ENCODE results near the gene MFSD1.
"Not testable (repeated sequence)": the region's sequence is repeated elsewhere in the genome, so short reads cannot be mapped to it uniquely, and the experiment has no call there.

The MFSD1 gene

GRCh38 chr3:158776531-158776930 lies 25.3 kb upstream of the MFSD1 start:
- DNase-seq, result no peak

- DNase-seq, result no peak
Observed at GRCh38 chr3:158777161-158777873, 24.5 kb upstream of the MFSD1 start.

GRCh38 chr3:158780766-158781165 lies 21.1 kb upstream of the MFSD1 start:
- DNase-seq, result no peak

- no peak for DNase-seq
Observed at GRCh38 chr3:158781191-158781590, 20.7 kb upstream of the MFSD1 start.

GRCh38 chr3:158781849-158782248 lies 20.0 kb upstream of the MFSD1 start:
- DNase-seq, result no peak

GRCh38 chr3:158782283-158782989 lies 19.4 kb upstream of the MFSD1 start:
- DNase-seq, result no peak

- DNase-seq, result no peak
Observed at GRCh38 chr3:158783051-158783450, 18.8 kb upstream of the MFSD1 start.

GRCh38 chr3:158785972-158786371 lies 15.9 kb upstream of the MFSD1 start:
- DNase-seq, result no peak

GRCh38 chr3:158788446-158788845 lies 13.4 kb upstream of the MFSD1 start:
- no peak for DNase-seq

- no peak for DNase-seq
Observed at GRCh38 chr3:158789592-158789991, 12.3 kb upstream of the MFSD1 start.

- DNase-seq, result no peak
Observed at GRCh38 chr3:158790901-158791589, 10.8 kb upstream of the MFSD1 start.

GRCh38 chr3:158791590-158791920 lies 10.3 kb upstream of the MFSD1 start:
- not testable (repeated sequence) for DNase-seq

- no peak for DNase-seq
Observed at GRCh38 chr3:158792709-158793108, 9.1 kb upstream of the MFSD1 start.

GRCh38 chr3:158794206-158794605 lies 7.6 kb upstream of the MFSD1 start:
- no peak for DNase-seq

- no peak for DNase-seq
Observed at GRCh38 chr3:158794936-158795518, 6.8 kb upstream of the MFSD1 start.

- DNase-seq, result no peak
Observed at GRCh38 chr3:158801201-158801600, 653 bp upstream of the MFSD1 start.

GRCh38 chr3:158802409-158803268 lies 785 bp downstream of the MFSD1 start:
- no peak for DNase-seq

GRCh38 chr3:158804441-158804840 lies 2.6 kb downstream of the MFSD1 start:
- no peak for DNase-seq

- DNase-seq, result no peak
Observed at GRCh38 chr3:158808697-158809096, 6.8 kb downstream of the MFSD1 start.

- no peak for DNase-seq
Observed at GRCh38 chr3:158809642-158810041, 7.8 kb downstream of the MFSD1 start.

GRCh38 chr3:158810823-158811724 lies 9.2 kb downstream of the MFSD1 start:
- no peak for DNase-seq

GRCh38 chr3:158819282-158819681 lies 17.4 kb downstream of the MFSD1 start:
- DNase-seq, result no peak

All from cortex of kidney (tissue), 1 donor.